ENCODE data around the gene GNG11. TPM values are rescaled to one million over a fixed set of nuclear protein-coding genes. Genes with fewer than 3 reads are reported as not detected.

GNG11 gene
- total RNA-seq, 1 experiment from 2014 or later = 7.0 TPM

DNA sequence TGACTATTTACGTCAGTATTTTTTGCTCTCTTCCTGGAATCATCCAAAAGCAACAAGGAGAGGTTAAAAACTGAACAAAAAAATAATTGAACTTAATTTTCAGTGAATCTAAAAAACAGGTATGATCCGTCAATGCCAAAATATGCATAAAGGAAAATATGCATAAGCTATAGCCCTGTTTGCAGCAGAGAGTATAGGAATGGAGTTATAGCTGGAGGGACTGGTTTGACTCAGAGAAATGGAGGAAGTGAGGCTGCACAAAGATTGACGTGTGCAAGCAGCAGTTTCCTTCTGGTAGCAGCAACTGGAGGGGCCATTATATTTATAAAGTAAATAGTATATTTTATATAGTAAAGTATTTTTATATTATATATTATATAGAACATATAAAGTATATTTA lies 37.1 kb downstream of the GNG11 start:
- no peak overlapping the region for H3K4me3 ChIP-seq (ENCODE audit: low read depth in 2 of 2, low read length in 2 of 2)
- H3K9me3 ChIP-seq (ENCODE audit: control insufficient read depth, insufficient read depth, low read depth, low read length) = no peaks in the 10 kb centered on the region
- POLR2A ChIA-PET = no interaction called here
- intact Hi-C loops (cut with micrococcal nuclease; ENCODE audit: unreplicated experiment) = no loop called here
- no peaks in the 10 kb centered on the region for H3K4me1 ChIP-seq (ENCODE audit: control insufficient read depth, insufficient read depth, low read length)
- in situ Hi-C loops (cut with HindIII; ENCODE audit: low pct_unique_long_range_greater_than_20kb, low sequenced_read_pairs) = no loop called here
- TF ChIP-seq SIN3A (IDR thresholded peaks at IDR 0.05; ENCODE audit: borderline replicate concordance, insufficient read depth, low read depth, low read length) = no peak
- TF ChIP-seq TCF7L2 (IDR thresholded peaks at IDR 0.05; ENCODE audit: low read depth, low read length) = no peak
- TF ChIP-seq REST (IDR thresholded peaks at IDR 0.05; ENCODE audit: insufficient read depth in 1 of 2, low read depth in 2 of 2, low read length in 1 of 2) = no peak
- TF ChIP-seq POLR2AphosphoS5 (IDR thresholded peaks at IDR 0.05; ENCODE audit: low read depth, low read length) = no peak
- TF ChIP-seq CTCF (IDR thresholded peaks at IDR 0.05) = no peak
- H3K27ac ChIP-seq (ENCODE audit: low read length) = no peak overlapping the region
- no peak for DNase-seq (ENCODE audit: low read depth, low spot score)
- no peaks in the 10 kb centered on the region for H3K36me3 ChIP-seq (ENCODE audit: control insufficient read depth, insufficient read depth, low read length)
- H3K27me3 ChIP-seq (ENCODE audit: control insufficient read depth, insufficient read depth, low read length) = no peaks in the 10 kb centered on the region
- CTCF ChIA-PET = no interaction called here
- BruUV-seq (replicated peaks) = no TSS peak
- ATAC-seq = no peak

DNA sequence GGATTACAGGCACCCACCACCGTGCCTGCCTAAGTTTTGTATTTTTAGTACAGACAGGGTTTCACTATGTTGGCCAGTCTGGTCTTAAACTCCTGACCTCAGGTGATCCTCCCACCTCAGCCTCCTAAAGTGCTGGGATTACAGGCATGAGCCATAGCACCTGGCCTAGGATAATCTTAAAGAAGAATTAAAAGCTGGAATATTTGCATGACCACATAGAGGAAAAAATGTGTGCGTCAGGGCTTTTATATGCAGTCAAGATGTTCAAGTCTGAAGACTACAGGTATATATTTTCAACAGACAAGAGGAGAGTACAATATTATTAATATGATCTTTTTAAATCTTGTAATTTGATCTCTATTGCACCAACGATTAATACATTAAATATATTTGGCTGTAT lies 39.5 kb downstream of the GNG11 start:
- no peaks in the 10 kb centered on the region for H3K27me3 ChIP-seq (ENCODE audit: control insufficient read depth, insufficient read depth, low read length)
- POLR2A ChIA-PET = no interaction called here
- H3K27ac ChIP-seq (ENCODE audit: low read length) = no peak overlapping the region
- no peak for DNase-seq (ENCODE audit: low read depth, low spot score)
- H3K4me3 ChIP-seq (ENCODE audit: low read depth in 2 of 2, low read length in 2 of 2) = no peak overlapping the region
- in situ Hi-C loops (cut with HindIII; ENCODE audit: low pct_unique_long_range_greater_than_20kb, low sequenced_read_pairs) = no loop called here
- no peaks in the 10 kb centered on the region for H3K36me3 ChIP-seq (ENCODE audit: control insufficient read depth, insufficient read depth, low read length)
- no peaks in the 10 kb centered on the region for H3K9me3 ChIP-seq (ENCODE audit: control insufficient read depth, insufficient read depth, low read depth, low read length)
- BruUV-seq (replicated peaks) = no TSS peak
- ATAC-seq = no peak
- CTCF ChIA-PET = no interaction called here
- no peaks in the 10 kb centered on the region for H3K4me1 ChIP-seq (ENCODE audit: control insufficient read depth, insufficient read depth, low read length)
- TF ChIP-seq REST (IDR thresholded peaks at IDR 0.05; ENCODE audit: insufficient read depth in 1 of 2, low read depth in 2 of 2, low read length in 1 of 2) = no peak
- TF ChIP-seq SIN3A (IDR thresholded peaks at IDR 0.05; ENCODE audit: borderline replicate concordance, insufficient read depth, low read depth, low read length) = no peak
- no peak for TF ChIP-seq TCF7L2 (IDR thresholded peaks at IDR 0.05; ENCODE audit: low read depth, low read length)
- no peak for TF ChIP-seq POLR2AphosphoS5 (IDR thresholded peaks at IDR 0.05; ENCODE audit: low read depth, low read length)
- TF ChIP-seq CTCF (IDR thresholded peaks at IDR 0.05) = no peak
- intact Hi-C loops (cut with micrococcal nuclease; ENCODE audit: unreplicated experiment) = no loop called here
